ENCODE results near the gene WDR81.

DNA sequence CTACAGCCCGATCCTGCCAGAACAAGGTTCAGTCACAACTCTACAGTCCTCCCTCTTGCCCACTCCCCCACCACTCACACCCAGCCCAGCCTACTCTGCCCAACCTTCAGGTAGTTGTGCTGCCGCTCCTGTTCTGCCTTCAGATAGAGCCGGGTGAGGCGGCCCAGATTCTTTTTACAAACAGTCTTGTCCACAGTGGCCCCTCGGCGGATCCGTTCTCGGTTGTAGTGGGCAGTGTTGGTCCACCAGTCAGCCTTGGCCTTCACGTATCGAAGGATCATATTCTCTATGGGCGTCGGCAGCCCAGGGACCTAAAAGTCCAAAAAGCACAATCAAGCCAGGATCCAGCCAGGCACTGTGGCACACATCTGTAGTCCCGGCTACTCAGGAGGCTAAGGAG, 48.1 kb upstream of the WDR81 start:
- TF ChIP-seq, protein P1, sequence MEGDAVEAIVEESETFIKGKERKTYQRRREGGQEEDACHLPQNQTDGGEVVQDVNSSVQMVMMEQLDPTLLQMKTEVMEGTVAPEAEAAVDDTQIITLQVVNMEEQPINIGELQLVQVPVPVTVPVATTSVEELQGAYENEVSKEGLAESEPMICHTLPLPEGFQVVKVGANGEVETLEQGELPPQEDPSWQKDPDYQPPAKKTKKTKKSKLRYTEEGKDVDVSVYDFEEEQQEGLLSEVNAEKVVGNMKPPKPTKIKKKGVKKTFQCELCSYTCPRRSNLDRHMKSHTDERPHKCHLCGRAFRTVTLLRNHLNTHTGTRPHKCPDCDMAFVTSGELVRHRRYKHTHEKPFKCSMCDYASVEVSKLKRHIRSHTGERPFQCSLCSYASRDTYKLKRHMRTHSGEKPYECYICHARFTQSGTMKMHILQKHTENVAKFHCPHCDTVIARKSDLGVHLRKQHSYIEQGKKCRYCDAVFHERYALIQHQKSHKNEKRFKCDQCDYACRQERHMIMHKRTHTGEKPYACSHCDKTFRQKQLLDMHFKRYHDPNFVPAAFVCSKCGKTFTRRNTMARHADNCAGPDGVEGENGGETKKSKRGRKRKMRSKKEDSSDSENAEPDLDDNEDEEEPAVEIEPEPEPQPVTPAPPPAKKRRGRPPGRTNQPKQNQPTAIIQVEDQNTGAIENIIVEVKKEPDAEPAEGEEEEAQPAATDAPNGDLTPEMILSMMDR (IDR thresholded peaks at IDR 0.05): no peak
- no peak for TF ChIP-seq POLR2A (IDR thresholded peaks at IDR 0.05)
- no peak for TF ChIP-seq EP300 (IDR thresholded peaks at IDR 0.05; ENCODE audit: low read depth)

Measured in transverse colon (tissue), 3 donors.